Thymus (tissue), 14 donors: ENCODE results near the gene GIMD1. TPM values are rescaled to one million over a fixed set of nuclear protein-coding genes. Genes with fewer than 3 reads are reported as not detected.
"Not testable (repeated sequence)": the region's sequence is repeated elsewhere in the genome, so short reads cannot be mapped to it uniquely, and the experiment has no call there.

Experiments used
- DNase-seq, 9 donors: peaks; one replicate each; pipeline ENCODE4 v3.0.0-alpha.2; 2013; ENCODE audit warnings: low spot score in 9 of 9, low read depth in 6 of 9, missing footprints in 1 of 9
- H3K27ac ChIP-seq, 2 donors: one replicate each; pipeline ENCODE4 v1.5.1; 2013; ENCODE audit warnings: control low read depth in 1 of 2, low read depth in 1 of 2, low read length in 1 of 2, mild to moderate bottlenecking in 1 of 2, moderate library complexity in 1 of 2
- H3K27me3 ChIP-seq, 2 donors: one replicate each; pipeline ENCODE4 v1.5.1; 2013; ENCODE audit warnings: low read length in 1 of 2; ENCODE audit not compliant: control insufficient read depth in 2 of 2, insufficient read depth in 1 of 2
- H3K36me3 ChIP-seq, 2 donors: one replicate each; pipeline ENCODE4 v1.5.1; 2013; ENCODE audit warnings: low read length in 1 of 2, mild to moderate bottlenecking in 1 of 2, moderate library complexity in 1 of 2; ENCODE audit not compliant: control insufficient read depth in 2 of 2, insufficient read depth in 2 of 2
- H3K4me1 ChIP-seq, 2 donors: one replicate each; pipeline ENCODE4 v1.5.1; 2013; ENCODE audit warnings: low read length in 2 of 2; ENCODE audit not compliant: control insufficient read depth in 2 of 2, insufficient read depth in 2 of 2
- H3K4me3 ChIP-seq, 2 donors: one replicate each; pipeline ENCODE4 v1.5.1; 2013; ENCODE audit warnings: low read length in 2 of 2, control low read depth in 1 of 2, mild to moderate bottlenecking in 1 of 2
- H3K9me3 ChIP-seq, 2 donors: one replicate each; pipeline ENCODE4 v1.5.1; 2013; ENCODE audit warnings: low read length in 1 of 2, mild to moderate bottlenecking in 1 of 2; ENCODE audit not compliant: control insufficient read depth in 2 of 2, insufficient read depth in 1 of 2
- WGBS: extraction: QIAGEN DNeasy Blood & Tissue Kit; methylation state at CpG from one replicate; pipeline ENCODE4 v1.1.7; 2013; 5-methylcytosine and 5-hydroxymethylcytosine counted together
- long read RNA-seq, 10 donors: transcript quantifications; one replicate each; lab custom pipeline, GENCODE V29; 2026
- polyA plus RNA-seq: library from polyadenylated mRNA; stranded (reverse); fragments of 200-250 nt; gene quantifications from one replicate; pipeline ENCODE4 v1.2.3, GENCODE V29; 2013
- total RNA-seq: library from RNA; stranded (reverse); fragments of 120-200 nt; gene quantifications from one replicate; pipeline ENCODE4 v1.2.4, GENCODE V29; 2013
- donor health status: healthy.

The GIMD1 gene
- total RNA-seq = not detected
- 0.07 TPM for polyA plus RNA-seq
- long read RNA-seq, donor 1 = 0 reads
- long read RNA-seq, donor 2 = 0 reads
- long read RNA-seq, donor 3 = 0 reads
- long read RNA-seq, donor 4 = 0 reads
- long read RNA-seq, donor 5 = 0 reads
- long read RNA-seq, donor 6 = 0 reads
- long read RNA-seq, donor 7 = 0 reads
- long read RNA-seq, donor 8 = 0 reads
- long read RNA-seq, donor 9 = 0 reads
- long read RNA-seq, donor 10 = 0 reads

DNA sequence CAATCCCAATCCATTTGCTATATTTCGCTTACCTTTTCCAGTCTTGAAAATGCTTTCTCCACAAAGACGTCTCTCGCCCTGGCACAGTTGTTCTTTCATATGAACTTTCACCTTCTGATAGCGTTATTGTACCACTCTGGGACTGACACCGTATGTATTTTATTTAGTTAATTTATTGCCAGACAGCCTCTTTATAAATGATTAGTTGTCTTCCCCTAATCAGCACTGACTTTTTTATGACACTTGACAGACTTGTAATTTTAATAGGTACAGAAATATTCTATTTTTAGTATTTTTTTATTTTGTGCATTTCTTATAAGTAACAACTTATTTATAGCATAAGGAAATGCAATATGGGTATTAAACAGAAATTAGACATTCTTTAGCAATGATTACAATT is at the start of gene GIMD1:
Gene GIMD1, minus strand, starts transcription at position 101 of the 400 bp plus-strand sequence. CDS start 1,343 bp downstream, outside the sequence.
- Histone ChIP-seq H3K4me3 (no peak within 1 kb of the TSS), H3K36me3 (no peaks in the 10 kb centered on the region), H3K4me1 (no peaks in the 10 kb centered on the region), H3K27ac (no peak within 1 kb of the TSS), H3K27me3 (no peaks in the 10 kb centered on the region), H3K9me3 (no peaks in the 10 kb centered on the region)
- no peak for DNase-seq
- 97% methylated on average over 5 of the region's 5 CpGs for WGBS

DNA sequence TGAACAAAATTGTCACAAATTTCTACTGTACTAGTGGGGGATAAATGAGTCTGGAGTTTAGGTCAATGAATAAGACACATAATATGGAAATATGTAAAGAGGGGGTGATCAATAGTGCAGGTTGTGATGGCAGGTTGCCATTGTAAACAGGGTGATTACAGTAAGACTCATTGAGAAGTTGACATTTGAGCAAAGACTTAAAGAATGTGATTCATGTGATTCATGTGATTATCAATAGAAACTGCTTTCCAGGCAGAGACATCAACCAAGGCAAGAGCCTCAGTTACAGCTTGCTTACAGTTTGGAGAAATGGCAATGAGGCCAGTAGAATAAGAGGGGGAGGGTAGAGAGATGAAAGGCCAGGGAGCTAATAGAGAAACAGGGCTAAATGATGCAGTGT is 45.8 kb upstream of the GIMD1 start:
- Histone ChIP-seq H3K27me3 (no peaks in the 10 kb centered on the region), H3K4me3 (no peak overlapping the region), H3K36me3 (no peaks in the 10 kb centered on the region), H3K4me1 (no peaks in the 10 kb centered on the region), H3K9me3 (no peaks in the 10 kb centered on the region), H3K27ac (no peak overlapping the region)
- no peak for DNase-seq

DNA sequence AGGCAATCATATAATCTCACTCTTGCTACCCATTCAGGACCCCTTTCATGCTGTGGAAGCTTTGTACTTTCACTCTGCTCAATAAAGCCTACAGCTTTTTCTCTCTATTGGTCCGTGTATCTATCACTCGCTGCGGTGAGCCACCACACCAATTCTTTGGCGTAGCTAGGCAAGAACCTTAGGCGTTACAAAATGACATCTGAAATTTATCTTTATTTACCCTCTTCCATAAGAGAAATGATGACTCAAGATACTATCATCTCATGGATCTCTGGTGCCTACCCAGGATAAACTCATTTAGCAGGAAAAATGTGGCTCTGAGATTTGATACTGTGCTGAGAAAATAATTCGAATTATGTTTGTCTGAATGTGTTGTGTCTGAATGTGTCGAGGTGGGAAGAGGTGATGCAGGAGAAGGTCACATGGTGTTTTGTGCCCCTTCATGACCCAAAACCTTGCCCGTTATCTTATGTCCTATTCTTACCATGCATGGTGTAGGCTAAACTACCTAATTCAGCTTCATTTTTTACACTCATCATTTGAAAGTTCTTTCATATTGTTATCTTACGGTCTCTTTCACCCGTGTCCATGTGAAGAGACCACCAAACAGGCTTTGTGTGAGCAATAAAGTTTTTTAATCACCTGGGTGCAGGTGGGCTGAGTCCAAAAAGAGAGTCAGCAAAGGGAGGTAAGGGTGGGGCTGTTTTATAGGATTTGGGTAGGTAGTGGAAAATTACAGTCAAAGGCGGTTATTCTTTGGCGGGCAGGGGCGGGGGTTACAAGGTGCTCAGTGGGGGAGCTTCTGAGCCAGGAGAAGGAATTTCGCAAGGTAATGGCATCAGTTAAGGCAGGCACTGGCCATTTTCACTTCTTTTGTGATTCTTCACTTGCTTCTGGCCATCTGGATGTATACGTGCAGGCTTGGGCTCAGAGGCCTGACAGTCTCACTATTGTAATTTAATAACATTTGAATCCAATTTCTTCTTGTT is 41.6 kb upstream of the GIMD1 start:
- H3K4me1 ChIP-seq = no peaks in the 10 kb centered on the region
- H3K36me3 ChIP-seq = no peaks in the 10 kb centered on the region
- 95% methylated on average over 15 of the region's 15 CpGs for WGBS
- H3K9me3 ChIP-seq = no peaks in the 10 kb centered on the region
- H3K27ac ChIP-seq = no peak overlapping the region
- no peak for DNase-seq
- no peaks in the 10 kb centered on the region for H3K27me3 ChIP-seq
- H3K4me3 ChIP-seq = no peak overlapping the region

DNA sequence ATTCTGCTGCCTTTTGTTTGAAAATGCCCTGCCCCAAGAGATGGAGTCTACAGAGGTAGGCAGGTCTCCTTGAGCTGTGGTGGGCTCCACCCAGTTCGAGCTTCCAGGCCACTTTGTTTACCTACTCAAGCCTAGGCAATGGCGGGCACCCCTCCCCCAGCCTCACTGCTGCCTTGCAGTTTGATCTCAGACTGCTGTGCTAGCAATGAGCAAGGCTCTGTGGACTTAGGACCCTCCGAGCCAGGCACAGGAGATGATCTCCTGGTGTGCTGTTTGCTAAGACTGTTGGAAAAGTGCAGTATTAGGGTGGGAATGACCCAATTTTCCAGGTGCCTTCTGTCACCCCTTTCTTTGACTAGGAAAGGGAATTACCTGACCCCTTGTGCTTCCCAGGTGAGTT is 39.4 kb upstream of the GIMD1 start:
- not testable (repeated sequence) for H3K4me3 ChIP-seq, H3K27ac ChIP-seq, H3K4me1 ChIP-seq, H3K36me3 ChIP-seq, H3K9me3 ChIP-seq, DNase-seq, H3K27me3 ChIP-seq
- 84% methylated on average over 3 of the region's 3 CpGs for WGBS

DNA sequence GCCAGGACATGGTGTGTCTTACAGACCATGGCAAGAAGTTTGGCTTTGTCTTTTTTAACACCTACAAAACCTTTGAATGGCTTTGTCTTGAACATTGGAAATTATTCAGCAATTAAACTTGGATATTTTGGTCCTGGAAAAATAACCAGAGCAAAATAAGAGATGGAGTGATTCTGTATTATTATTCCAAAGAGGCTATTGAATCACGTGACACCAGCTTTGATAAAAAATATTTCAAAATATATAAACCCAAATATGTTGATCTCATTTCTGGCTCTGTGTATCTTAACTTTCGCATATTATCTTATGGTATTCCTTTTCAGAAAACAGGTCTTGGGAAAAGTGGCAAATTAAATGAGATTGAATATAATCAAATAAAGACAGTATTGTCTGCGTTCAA is 32.6 kb upstream of the GIMD1 start:
- no peaks in the 10 kb centered on the region for H3K27me3 ChIP-seq
- DNase-seq = no peak
- H3K27ac ChIP-seq = no peak overlapping the region
- no peak overlapping the region for H3K4me3 ChIP-seq
- H3K9me3 ChIP-seq = peaks cover 0 to 4% of the 10 kb centered on the region in 2 donors
- 96% methylated on average over 3 of the region's 3 CpGs for WGBS
- H3K4me1 ChIP-seq = no peaks in the 10 kb centered on the region
- H3K36me3 ChIP-seq = no peaks in the 10 kb centered on the region

DNA sequence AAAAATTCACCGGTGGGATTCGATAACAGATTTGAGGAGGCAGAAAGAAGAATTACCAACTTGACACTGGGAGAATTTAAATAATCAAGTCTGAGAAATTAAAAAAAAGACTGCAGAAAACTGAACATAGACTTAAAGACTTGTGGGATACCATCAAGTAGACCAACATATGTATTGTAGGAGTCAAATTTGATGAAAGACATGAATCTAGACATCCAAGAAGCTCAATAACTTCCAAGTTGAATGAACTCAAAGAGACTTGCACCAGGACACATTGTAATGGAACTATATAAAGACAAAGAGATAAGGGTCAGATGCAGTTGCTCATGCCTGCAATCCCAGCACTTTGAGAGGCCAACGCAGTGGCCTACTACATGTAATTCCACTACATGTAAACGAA is 30.3 kb upstream of the GIMD1 start:
- WGBS = 87% methylated on average over 2 of the region's 4 CpGs
- DNase-seq, H3K27me3 ChIP-seq, H3K4me3 ChIP-seq, H3K36me3 ChIP-seq, H3K27ac ChIP-seq, H3K4me1 ChIP-seq, H3K9me3 ChIP-seq: not testable (repeated sequence)

DNA sequence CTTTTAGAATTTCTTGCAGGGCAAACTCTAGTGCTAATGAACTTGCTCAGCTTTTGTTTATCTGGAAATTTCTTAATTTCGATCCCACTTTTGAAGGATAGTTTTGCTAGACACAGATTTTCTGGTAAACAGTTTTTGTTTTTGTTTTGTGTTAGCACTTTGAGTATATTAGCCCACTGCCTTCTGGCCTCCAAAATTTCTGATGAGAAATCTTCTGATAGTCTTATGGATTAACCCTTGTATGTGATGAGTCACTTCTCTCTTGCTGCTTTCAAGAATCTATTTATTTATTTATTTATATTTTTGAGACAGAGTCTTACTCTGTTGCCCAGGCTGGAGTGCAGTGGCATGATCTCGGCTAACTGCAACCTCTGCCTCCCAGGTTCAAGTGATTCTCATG is 27.0 kb upstream of the GIMD1 start:
- no peak for DNase-seq
- no peak overlapping the region for H3K4me3 ChIP-seq
- H3K27me3 ChIP-seq = no peaks in the 10 kb centered on the region
- no peak overlapping the region for H3K27ac ChIP-seq
- no peaks in the 10 kb centered on the region for H3K4me1 ChIP-seq
- peaks cover 0 to 4% of the 10 kb centered on the region in 2 donors for H3K9me3 ChIP-seq
- 91% methylated on average over 2 of the region's 2 CpGs for WGBS
- H3K36me3 ChIP-seq = no peaks in the 10 kb centered on the region

DNA sequence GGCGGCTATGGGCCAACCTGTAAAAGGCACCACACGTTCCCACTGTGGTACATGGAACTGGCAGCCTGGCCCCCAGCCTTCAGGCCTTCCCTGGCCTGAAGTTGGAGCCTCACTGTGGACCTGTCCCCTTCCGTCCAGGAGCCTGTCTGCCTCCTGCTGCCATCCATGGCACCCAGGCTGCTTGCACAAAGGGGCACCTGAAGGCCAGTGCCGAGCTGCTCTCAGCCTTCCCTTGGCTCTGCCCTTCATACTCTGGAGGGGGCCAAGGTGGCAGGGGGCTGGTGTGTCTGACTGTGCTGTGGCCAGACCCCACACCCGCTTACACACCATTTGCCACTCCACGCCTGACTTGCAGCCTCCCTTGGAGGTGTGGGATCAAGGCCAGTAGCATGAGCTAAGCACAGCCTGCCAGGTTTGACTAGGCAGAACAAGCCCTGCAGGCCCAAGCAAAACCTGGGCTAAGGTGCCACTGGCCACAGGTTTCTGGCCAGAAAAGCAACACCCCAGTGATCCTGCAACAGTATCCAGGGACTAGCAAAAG is 17.3 kb upstream of the GIMD1 start:
- Histone ChIP-seq H3K27ac (no peak overlapping the region), H3K4me3 (no peak overlapping the region), H3K4me1 (no peaks in the 10 kb centered on the region), H3K27me3 (no peaks in the 10 kb centered on the region), H3K36me3 (no peaks in the 10 kb centered on the region), H3K9me3 (peaks cover 2 to 16% of the 10 kb centered on the region in 2 donors)
- DNase-seq = no peak
- 92% methylated on average over 6 of the region's 6 CpGs for WGBS

DNA sequence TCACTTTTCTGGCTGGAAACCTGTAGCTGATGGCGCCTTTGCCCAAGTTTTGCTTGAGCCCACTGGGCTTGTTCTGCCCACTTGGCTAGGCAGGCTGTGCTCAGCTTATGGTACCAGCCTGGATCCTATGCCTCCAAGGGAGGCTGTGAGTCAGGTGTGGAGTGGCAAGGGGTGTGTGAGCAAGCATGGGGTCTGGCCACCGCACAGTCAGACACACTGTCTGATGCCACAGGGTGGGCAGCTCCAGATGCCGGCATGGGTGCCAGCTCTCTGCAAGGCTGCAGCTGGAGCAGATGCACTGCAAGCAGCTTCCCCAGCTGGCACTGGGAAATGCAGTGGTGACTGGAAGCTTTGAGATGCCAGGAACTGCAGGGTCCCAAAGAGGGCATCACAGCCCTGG is 16.3 kb upstream of the GIMD1 start:
- Histone ChIP-seq H3K9me3 (peaks cover 2 to 16% of the 10 kb centered on the region in 2 donors), H3K27me3 (no peaks in the 10 kb centered on the region), H3K4me1 (no peaks in the 10 kb centered on the region), H3K27ac (no peak overlapping the region), H3K4me3 (no peak overlapping the region), H3K36me3 (no peaks in the 10 kb centered on the region)
- over 99% methylated on average over 3 of the region's 3 CpGs for WGBS
- no peak for DNase-seq
